ENCODE measurements around the gene MESP2. TPM values are rescaled to one million over a fixed set of nuclear protein-coding genes. Genes with fewer than 3 reads are reported as not detected.

MESP2 gene
- total RNA-seq, 2 experiments from 2014 or later: not detected

DNA sequence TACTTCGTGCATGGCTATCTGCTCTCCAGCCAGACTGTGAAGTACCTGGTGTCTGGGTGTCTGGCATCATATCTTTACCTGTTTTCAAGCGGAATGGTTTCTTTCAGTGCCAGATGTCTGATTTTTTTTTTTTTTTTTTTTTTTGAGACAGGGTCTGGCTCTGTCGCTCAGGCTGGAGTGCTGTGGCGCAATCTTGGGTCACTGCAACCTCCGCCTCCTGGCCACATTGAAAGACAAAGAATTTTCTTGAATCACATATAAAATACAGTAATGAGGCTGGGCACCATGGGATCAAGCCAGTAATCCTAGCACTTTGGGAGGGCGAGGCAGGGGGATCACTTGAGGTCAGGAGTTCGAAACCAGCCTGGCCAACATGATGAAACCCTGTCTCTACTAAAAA is 22.3 kb upstream of the MESP2 start:
- no TSS peak for BruUV-seq (replicated peaks)
- DNase-seq (ENCODE audit: low spot score): no peak
- Histone ChIP-seq H4K20me1 (ENCODE audit: insufficient read depth, low read length) (no peaks in the 10 kb centered on the region), H2AFZ (ENCODE audit: low read length) (no peak overlapping the region), H3K79me2 (ENCODE audit: insufficient read depth, low read depth, low read length) (no peaks in the 10 kb centered on the region), H3K4me3 (ENCODE audit: low read depth, low read length, poor library complexity, severe bottlenecking) (no peak overlapping the region), H3K9me2 (ENCODE audit: insufficient read depth, low read length) (no peaks in the 10 kb centered on the region), H3K4me1 (ENCODE audit: insufficient read depth, low read length, poor library complexity, severe bottlenecking) (peaks cover 7% of the 10 kb centered on the region), H3K36me3 (ENCODE audit: insufficient read depth, low read length) (no peaks in the 10 kb centered on the region), H3K9me3 (ENCODE audit: low read length) (no peaks in the 10 kb centered on the region), H3K4me2 (ENCODE audit: low read length) (no peak overlapping the region), H3K27ac (ENCODE audit: low read depth, low read length, poor library complexity, severe bottlenecking) (no peak overlapping the region)
- no peak for TF ChIP-seq EZH2phosphoT487 (IDR thresholded peaks at IDR 0.05; ENCODE audit: borderline replicate concordance, low read depth, low read length)
- TF ChIP-seq, protein P1, sequence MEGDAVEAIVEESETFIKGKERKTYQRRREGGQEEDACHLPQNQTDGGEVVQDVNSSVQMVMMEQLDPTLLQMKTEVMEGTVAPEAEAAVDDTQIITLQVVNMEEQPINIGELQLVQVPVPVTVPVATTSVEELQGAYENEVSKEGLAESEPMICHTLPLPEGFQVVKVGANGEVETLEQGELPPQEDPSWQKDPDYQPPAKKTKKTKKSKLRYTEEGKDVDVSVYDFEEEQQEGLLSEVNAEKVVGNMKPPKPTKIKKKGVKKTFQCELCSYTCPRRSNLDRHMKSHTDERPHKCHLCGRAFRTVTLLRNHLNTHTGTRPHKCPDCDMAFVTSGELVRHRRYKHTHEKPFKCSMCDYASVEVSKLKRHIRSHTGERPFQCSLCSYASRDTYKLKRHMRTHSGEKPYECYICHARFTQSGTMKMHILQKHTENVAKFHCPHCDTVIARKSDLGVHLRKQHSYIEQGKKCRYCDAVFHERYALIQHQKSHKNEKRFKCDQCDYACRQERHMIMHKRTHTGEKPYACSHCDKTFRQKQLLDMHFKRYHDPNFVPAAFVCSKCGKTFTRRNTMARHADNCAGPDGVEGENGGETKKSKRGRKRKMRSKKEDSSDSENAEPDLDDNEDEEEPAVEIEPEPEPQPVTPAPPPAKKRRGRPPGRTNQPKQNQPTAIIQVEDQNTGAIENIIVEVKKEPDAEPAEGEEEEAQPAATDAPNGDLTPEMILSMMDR (conservative IDR thresholded peaks at IDR 0.05; ENCODE audit: low read length): no peak
- intact Hi-C loops (cut with micrococcal nuclease; ENCODE audit: unreplicated experiment): no loop called here
- CTCF ChIA-PET (ENCODE audit: unreplicated experiment): no interaction called here
- POLR2A ChIA-PET: interaction anchor here (0.6 to 1.0 kb wide), 4 partner anchors 137 to 486 kb away, joined by 4 to 5 read pairs (median 4); no protein-coding TSS in a partner anchor

DNA sequence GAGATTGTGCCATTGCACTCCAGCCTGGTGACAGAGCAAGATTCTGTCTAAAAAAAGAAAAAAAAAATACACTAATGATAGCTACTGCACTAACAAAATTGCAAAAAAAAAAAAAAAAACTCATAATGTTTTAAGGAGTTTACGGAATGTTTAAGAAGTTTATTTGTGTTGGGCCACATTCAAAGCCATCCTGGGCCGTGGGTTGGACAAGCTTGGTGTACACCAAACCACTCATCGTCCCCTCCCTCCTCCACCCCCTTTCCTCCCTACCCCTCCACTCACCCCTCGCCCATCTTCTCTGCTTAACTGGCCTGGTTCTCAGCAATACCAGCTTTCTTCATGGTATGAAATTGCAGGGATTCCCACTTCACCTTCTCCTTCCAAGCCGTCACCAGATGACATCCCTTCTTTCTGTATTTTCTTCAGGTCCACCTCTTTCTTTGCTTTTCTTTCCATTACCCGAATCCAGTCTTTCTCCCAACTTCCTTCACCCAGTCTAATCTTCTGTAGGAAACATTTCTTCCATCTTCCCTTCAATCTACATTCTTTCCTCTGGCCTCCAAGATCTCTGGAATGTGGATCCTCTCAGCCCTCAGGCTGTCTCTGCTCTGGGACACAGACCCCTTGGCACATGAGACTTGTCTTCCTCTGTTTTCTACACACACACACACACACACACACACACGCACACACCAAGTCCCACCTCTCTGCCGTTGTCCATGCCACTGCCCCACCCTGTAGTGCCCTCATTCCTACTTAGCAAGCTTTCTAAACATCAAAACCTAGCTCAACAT is 21.6 kb upstream of the MESP2 start:
- DNase-seq (ENCODE audit: low spot score): no peak
- H2AFZ ChIP-seq (ENCODE audit: low read length): no peak overlapping the region
- H3K36me3 ChIP-seq (ENCODE audit: insufficient read depth, low read length): no peaks in the 10 kb centered on the region
- peaks cover 7% of the 10 kb centered on the region for H3K4me1 ChIP-seq (ENCODE audit: insufficient read depth, low read length, poor library complexity, severe bottlenecking)
- H3K9me3 ChIP-seq (ENCODE audit: low read length): no peaks in the 10 kb centered on the region
- H3K9me2 ChIP-seq (ENCODE audit: insufficient read depth, low read length): no peaks in the 10 kb centered on the region
- H3K79me2 ChIP-seq (ENCODE audit: insufficient read depth, low read depth, low read length): no peaks in the 10 kb centered on the region
- no peak overlapping the region for H3K27ac ChIP-seq (ENCODE audit: low read depth, low read length, poor library complexity, severe bottlenecking)
- H3K4me2 ChIP-seq (ENCODE audit: low read length): no peak overlapping the region
- TF ChIP-seq EZH2phosphoT487 (IDR thresholded peaks at IDR 0.05; ENCODE audit: borderline replicate concordance, low read depth, low read length): no peak
- TF ChIP-seq, protein P1 (conservative IDR thresholded peaks at IDR 0.05; ENCODE audit: low read length): no peak
- no peak overlapping the region for H3K4me3 ChIP-seq (ENCODE audit: low read depth, low read length, poor library complexity, severe bottlenecking)
- intact Hi-C loops (cut with micrococcal nuclease; ENCODE audit: unreplicated experiment): no loop called here
- BruUV-seq (replicated peaks): no TSS peak
- CTCF ChIA-PET (ENCODE audit: unreplicated experiment): no interaction called here
- H4K20me1 ChIP-seq (ENCODE audit: insufficient read depth, low read length): no peaks in the 10 kb centered on the region
- POLR2A ChIA-PET: interaction anchor here (0.6 to 1.1 kb wide), 5 partner anchors 10 to 487 kb away, joined by 3 to 5 read pairs (median 4); no protein-coding TSS in a partner anchor

DNA sequence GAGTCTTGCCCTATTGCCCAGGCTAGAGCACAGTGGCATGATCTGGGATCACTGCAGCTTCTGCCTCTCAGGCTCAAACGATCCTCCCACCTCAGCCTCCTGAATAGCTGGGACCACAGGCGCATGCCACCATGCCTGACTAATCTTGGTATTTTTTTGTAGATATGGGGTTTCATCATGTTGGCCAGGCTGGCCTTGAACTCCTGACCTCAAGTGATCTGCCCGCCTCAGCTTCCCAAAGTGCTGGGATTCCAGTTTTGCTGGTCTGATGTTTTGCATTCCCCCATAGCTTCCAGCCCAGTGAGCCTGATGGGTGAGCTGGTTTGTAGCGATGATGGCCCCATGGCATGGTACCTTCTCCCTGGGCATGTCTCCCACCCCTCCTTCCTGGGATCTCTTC is 20.4 kb upstream of the MESP2 start:
- Histone ChIP-seq H3K9me3 (ENCODE audit: low read length) (no peaks in the 10 kb centered on the region), H3K36me3 (ENCODE audit: insufficient read depth, low read length) (no peaks in the 10 kb centered on the region), H3K9me2 (ENCODE audit: insufficient read depth, low read length) (no peaks in the 10 kb centered on the region), H3K4me1 (ENCODE audit: insufficient read depth, low read length, poor library complexity, severe bottlenecking) (peaks cover 7% of the 10 kb centered on the region), H4K20me1 (ENCODE audit: insufficient read depth, low read length) (no peaks in the 10 kb centered on the region), H3K79me2 (ENCODE audit: insufficient read depth, low read depth, low read length) (no peaks in the 10 kb centered on the region), H3K4me2 (ENCODE audit: low read length) (no peak overlapping the region), H2AFZ (ENCODE audit: low read length) (no peak overlapping the region), H3K27ac (ENCODE audit: low read depth, low read length, poor library complexity, severe bottlenecking) (no peak overlapping the region), H3K4me3 (ENCODE audit: low read depth, low read length, poor library complexity, severe bottlenecking) (no peak overlapping the region)
- TF ChIP-seq EZH2phosphoT487 (IDR thresholded peaks at IDR 0.05; ENCODE audit: borderline replicate concordance, low read depth, low read length): no peak
- TF ChIP-seq, protein P1 (conservative IDR thresholded peaks at IDR 0.05; ENCODE audit: low read length): no peak
- ChIA-PET POLR2A (no interaction called here), CTCF (ENCODE audit: unreplicated experiment) (interaction anchor here (0.6 kb wide), 1 partner anchor 16 kb away, joined by 3 read pairs; no protein-coding TSS in a partner anchor)
- no TSS peak for BruUV-seq (replicated peaks)
- intact Hi-C loops (cut with micrococcal nuclease; ENCODE audit: unreplicated experiment): no loop called here
- no peak for DNase-seq (ENCODE audit: low spot score)

Measured in OCI-LY7 (cell line).